Heart left ventricle (tissue), 13 donors: ENCODE measurements around the gene ARL8A.

Experiments used
- CTCF ChIP-seq, 12 donors: fragments of 200-600 bp; sonication (generic) in 4 of 12; IDR thresholded peaks; one replicate each; pipeline versions ENCODE4 v1.5.0 to v1.8.0; 2018 to 2022; ENCODE audit warnings: antibody characterized with exemption in 12 of 12, mild to moderate bottlenecking in 5 of 12
- POLR2A ChIP-seq, 2 donors: fragments of 450-650 bp; IDR thresholded peaks; one replicate each; pipeline ENCODE4 v1.6.1; 2017; ENCODE audit warnings: antibody characterized with exemption in 2 of 2, mild to moderate bottlenecking in 2 of 2, moderate library complexity in 2 of 2
- donor health status: ischemic (EF 13 %, LVEDD 7.1; RV severe dilation, severe dysfunction).
- donor health status: DM: no; HTN: yes; CAD: no.
- donor health status: DM: no; HTN: no; CAD: no.
- donor health status: ischemic (EF 25% LVEDD 6.9; RV normal size, moderate dysfunction).
- donor health status: ischemic (EF 25% LVEDD 5.7; RV mildly dilated, moderate dysfunction).
- donor health status: ischemic (EF 35%, LVEDD 5.7; RV mildly dilated, moderate dysfunction).
- donor health status: nonischemic (EF 11% LVEDD 7.7; RV severe dilation, severe dysfunction).
- donor health status: DM: yes; HTN: yes; CAD: no.
- donor health status: PGD.
- donor health status: ischemic (EF 29% LVEDD 5.4; RV normal size, mild dysfunction).
- donor health status: nonischemic (EF 23%, LVEDD 6.1; RV moderate dilation, normal function).

DNA sequence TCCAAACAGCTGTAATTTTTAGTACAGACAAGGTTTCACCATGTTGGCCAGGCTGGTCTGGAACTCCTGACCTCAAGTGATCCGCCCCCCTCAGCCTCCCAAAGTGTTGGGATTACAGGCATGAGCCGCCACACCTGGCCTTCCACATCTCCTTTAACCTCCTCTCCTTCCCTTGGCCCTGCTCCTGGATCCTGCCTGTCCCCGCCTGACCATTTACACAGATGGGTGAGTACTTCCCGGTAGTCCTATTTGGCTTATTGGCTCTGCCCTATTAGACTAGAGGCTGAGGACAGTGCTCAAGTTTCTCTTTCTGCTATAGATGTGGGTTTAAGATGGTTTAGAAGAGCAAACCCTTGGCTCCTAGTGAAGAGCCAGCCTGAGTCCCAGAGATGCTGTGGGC, 8.7 kb upstream of the ARL8A start:
- no peak for TF ChIP-seq CTCF (IDR thresholded peaks at IDR 0.05)
- TF ChIP-seq POLR2A (IDR thresholded peaks at IDR 0.05), result no peak
